Smooth muscle cell of the umbilical artery (primary cell): ENCODE results near the gene NSD1. TPM values are rescaled to one million over a fixed set of nuclear protein-coding genes. Genes with fewer than 3 reads are reported as not detected.

Experiments
- total RNA-seq: library from RNA; depleted of rRNA; stranded (reverse); fragments of >200 nt; gene quantifications from 2 replicates; pipeline ENCODE4 v1.2.3, GENCODE V29; 2014

The NSD1 gene, protein sequence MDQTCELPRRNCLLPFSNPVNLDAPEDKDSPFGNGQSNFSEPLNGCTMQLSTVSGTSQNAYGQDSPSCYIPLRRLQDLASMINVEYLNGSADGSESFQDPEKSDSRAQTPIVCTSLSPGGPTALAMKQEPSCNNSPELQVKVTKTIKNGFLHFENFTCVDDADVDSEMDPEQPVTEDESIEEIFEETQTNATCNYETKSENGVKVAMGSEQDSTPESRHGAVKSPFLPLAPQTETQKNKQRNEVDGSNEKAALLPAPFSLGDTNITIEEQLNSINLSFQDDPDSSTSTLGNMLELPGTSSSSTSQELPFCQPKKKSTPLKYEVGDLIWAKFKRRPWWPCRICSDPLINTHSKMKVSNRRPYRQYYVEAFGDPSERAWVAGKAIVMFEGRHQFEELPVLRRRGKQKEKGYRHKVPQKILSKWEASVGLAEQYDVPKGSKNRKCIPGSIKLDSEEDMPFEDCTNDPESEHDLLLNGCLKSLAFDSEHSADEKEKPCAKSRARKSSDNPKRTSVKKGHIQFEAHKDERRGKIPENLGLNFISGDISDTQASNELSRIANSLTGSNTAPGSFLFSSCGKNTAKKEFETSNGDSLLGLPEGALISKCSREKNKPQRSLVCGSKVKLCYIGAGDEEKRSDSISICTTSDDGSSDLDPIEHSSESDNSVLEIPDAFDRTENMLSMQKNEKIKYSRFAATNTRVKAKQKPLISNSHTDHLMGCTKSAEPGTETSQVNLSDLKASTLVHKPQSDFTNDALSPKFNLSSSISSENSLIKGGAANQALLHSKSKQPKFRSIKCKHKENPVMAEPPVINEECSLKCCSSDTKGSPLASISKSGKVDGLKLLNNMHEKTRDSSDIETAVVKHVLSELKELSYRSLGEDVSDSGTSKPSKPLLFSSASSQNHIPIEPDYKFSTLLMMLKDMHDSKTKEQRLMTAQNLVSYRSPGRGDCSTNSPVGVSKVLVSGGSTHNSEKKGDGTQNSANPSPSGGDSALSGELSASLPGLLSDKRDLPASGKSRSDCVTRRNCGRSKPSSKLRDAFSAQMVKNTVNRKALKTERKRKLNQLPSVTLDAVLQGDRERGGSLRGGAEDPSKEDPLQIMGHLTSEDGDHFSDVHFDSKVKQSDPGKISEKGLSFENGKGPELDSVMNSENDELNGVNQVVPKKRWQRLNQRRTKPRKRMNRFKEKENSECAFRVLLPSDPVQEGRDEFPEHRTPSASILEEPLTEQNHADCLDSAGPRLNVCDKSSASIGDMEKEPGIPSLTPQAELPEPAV (N-terminal part only)
- 41.3 and 55.4 TPM in 2 replicates for total RNA-seq

DNA sequence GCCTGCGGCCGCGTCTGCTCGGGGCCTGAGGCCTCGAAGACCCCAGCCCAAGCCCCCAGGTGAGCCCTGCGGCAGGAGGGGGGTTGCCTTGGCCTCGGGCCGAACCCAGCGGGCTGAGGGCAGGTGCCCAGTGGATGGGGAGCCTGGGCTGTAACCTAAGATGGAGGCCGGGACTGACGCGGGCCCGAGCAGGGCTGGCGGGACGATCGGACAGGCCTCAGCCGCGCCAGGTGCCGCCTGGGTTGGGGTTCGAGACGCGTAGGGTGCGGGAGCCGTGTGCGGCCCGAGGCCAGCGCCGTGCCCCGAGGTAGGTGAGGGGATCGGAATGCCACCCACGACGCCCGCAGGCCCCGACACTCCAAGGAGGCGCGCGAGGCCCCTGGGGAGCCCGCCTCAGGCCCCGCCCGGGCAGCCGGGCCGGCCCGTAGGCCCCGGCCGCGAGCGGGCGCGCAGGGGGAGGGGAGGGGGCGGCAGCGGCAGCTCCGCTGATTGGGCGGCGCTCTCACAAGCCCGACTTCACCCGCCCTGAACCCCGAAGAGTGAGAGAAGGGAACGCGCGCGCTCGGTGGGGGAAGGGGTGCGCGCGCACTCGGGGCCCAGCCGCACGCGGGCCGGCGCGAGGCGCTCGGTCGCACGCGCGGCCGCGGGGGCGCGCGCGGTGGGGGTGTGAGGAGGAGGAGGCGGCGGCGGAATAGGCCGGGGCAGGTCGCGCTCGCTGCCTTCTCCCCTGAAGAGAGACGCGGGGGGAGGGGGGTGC lies at the start of gene NSD1:
TSS of gene NSD1 (plus strand) at position 678 of the 757 bp plus-strand sequence. CDS start 1,331 bp downstream, outside the sequence.

DNA sequence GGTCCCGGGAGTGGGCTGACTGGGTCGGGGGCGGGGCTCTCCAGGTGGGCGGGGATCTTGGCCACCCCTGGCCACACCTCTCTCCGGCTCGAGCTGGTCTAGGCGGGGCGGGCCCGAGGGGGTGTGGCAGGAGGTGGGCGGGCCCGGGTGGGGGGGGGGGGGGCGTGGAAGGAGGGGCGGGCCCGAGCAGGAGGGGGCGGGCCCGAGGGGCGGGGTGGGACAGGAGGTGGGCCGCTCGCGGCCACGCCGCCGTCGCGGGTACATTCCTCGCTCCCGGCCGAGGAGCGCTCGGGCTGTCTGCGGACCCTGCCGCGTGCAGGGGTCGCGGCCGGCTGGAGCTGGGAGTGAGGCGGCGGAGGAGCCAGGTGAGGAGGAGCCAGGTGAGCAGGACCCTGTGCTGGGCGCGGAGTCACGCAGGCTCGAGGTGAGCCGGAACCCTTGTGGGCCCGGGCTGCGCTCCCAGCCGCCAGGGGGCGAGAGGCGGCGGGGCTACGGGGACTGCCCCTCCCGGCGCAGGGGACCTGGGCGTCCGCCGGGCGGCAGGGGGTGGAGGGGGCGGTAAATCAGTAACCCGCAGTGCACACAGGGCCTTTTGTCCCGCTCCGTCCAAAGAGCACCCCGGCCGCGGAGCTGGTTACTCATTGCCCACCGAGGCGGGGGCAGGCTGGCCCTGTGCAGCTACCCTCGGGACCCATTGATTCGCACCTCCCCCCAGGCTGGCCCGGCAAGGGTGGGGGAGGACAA lies 46.7 kb upstream of the NSD1 start, which contains the start of gene FGFR4:
TSS of gene FGFR4 (plus strand) at position 262 of the 744 bp plus-strand sequence. CDS start 2,688 bp downstream, outside the sequence.

DNA sequence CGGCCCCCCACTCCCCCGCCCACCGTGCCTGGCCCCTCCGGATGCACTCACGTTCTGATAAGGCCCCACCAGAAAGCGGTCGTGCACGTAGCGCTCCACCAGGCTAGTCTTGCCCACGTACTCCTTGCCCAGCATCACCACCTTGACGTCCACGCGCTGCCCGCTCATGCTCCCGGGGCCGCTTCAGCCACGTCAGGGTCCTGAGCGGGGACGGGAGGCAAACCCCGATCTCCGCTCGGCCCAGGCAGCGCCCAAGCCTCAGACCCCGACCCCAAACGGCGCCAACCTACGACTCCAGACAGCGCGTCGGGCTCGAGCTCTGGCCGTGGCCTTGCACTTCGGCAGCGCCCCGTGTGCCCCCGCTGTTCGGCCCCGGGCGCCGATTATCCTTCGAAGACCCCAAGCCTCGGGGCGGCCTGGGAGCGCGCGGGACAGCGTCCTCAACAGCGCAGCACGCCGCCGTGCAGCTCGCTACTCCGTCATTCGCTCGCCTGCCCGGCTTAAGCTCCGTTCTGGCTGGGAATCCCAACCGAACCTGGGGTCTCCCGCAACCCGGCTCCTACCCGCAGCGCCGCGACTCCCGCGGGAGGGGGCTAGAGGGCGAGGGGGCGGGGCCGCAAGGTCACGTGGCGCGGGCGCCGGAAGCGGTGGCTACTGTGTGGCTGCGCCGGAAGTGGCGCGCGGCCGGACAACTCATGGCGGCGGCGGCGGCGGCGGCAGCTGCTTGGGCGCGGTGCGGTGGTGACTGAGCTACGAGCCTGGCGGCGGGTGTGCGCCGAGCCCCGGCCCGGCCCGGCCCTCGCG lies 169.8 kb downstream of the NSD1 start, which contains the start of the genes PRELID1 and RAB24:
TSS of gene PRELID1 (plus strand) at position 679 of the 804 bp plus-strand sequence. CDS start 187 bp downstream, outside the sequence.
TSS of gene RAB24 (minus strand) at position 599 of the 804 bp plus-strand sequence. CDS start at position 168, 431 bp downstream.

DNA sequence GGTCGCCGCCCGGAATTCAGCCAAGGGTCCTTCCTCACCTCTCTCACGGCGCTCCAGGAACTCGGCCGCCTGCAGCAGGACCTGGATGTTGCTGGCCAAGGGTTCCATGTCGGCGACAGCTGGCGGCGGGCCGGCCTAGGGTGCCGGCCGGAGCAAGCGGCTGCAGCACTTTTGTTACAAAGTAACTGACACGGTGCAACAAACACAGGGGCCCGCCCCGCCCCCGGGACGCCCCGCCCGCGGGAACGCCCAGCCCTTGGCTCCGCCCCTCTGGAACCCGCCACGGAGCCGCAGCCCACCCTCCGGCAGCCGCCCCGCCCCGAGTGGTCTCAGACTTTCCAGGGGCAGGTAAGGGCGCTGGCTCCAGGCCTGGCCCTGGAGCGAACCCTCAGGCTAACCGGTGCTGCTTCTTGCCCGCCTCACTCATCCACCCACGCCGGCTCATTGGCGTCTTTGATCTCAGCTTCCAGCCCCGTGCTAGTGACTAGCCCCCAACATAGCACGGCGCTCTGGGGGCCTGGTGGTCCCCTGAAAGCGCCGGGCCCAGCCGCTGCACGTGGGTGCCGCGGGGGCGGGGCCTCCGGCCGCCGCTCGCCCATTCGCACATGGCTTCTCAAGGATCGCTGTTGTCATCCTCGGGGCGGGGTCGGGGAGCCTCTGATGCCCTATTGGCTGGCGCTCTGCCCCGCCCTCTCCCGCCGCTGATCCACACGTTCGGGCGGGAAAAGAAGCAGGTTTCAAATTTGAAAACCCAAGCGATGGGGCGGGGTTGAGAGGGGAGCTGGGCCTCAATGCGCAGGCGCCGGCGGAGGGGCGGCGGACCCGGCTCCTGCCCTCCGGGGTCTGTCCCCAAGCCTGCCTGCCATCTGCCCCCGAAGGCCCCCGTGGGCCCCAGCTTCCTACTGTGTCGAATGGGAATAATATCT lies 178.4 kb downstream of the NSD1 start, which contains the start of gene MXD3:
TSS of gene MXD3 (minus strand) at position 176 of the 926 bp plus-strand sequence. CDS start at position 108, 68 bp downstream.

Other genes starting within 250 kb of the NSD1 start
- gene HK3, start 234.4 kb upstream of the NSD1 start, total RNA-seq: not detected in 2 replicates
- gene UIMC1, start 127.0 kb upstream of the NSD1 start, total RNA-seq: 30.9 and 36.2 TPM in 2 replicates
- 12.8 and 15.8 TPM in 2 replicates for gene ZNF346, start 111.1 kb upstream of the NSD1 start, total RNA-seq
- gene FGFR4, start 46.9 kb upstream of the NSD1 start, total RNA-seq: 0.59 and 2.6 TPM in 2 replicates
- gene RAB24, start 169.9 kb downstream of the NSD1 start, total RNA-seq: 17.9 and 25.5 TPM in 2 replicates
- 79.6 and 79.9 TPM in 2 replicates for gene PRELID1, start 170.0 kb downstream of the NSD1 start, total RNA-seq
- 1.2 and 4.1 TPM in 2 replicates for gene MXD3, start 178.1 kb downstream of the NSD1 start, total RNA-seq
- gene LMAN2, start 217.9 kb downstream of the NSD1 start, total RNA-seq: 494 and 696 TPM in 2 replicates
- 3.9 and 4.2 TPM in 2 replicates for gene RGS14, start 224.2 kb downstream of the NSD1 start, total RNA-seq